SH-SY5Y (cell line): ENCODE measurements around the gene ACOXL.

Experiments used
- GATA2 ChIP-seq: IDR thresholded peaks from 2 replicates; pipeline ENCODE4 v1.6.1; 2011; ENCODE audit warnings: mild to moderate bottlenecking, low read depth, low read length
- GATA3 ChIP-seq: IDR thresholded peaks from 2 replicates; pipeline ENCODE4 v1.6.1; 2011; ENCODE audit warnings: low read depth, mild to moderate bottlenecking, low read length, moderate library complexity

DNA sequence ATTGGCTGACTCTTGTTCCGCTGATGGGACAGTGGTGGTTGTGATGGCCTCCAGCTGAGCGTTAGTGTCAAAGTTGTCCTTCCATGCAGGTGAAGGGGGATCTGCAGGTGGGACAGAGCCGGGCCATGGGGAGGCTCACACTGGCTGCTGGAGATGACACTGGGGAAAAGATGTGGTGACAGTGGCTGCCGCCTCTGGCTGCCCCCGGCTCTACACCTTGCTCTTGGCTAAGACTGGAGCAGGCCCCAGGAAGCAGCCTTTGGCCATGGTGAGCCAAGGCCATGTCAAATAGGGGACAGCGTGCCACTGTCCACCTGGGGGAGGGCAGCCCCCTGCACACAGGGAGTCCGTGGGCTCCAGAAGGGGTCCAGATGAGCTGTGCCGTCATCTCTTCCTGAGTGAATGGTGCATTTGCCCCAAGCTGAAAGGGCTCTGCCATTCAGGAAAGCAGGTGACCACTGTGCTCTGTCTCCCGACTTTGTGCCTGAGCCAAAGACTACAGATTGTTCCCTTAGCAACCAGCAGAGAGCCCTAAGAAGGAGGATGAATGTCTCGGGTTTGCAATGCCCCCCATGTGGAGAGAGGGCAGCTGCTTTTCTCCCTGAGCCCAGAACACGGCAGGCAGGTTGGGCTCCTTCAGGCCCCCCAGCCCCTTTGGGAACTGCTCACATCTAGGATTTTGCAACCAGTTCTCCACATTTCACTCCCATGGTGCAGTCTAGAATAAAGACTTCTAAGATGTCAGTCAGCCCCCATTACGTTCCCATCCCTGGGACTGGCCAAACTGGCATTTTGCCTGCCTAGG is 309.2 kb downstream of the ACOXL start:
- TF ChIP-seq GATA2 (no peak), GATA3 (no peak)
